Hepatocyte (in vitro differentiated cells): ENCODE measurements around the gene SYNGR3. TPM values are rescaled to one million over a fixed set of nuclear protein-coding genes. Genes with fewer than 3 reads are reported as not detected.
A peak's percentile ranks its signal among the peaks of the same experiment; 100 is the strongest.

Experiments
- DNase-seq: peaks from one replicate; pipeline ENCODE4 v3.0.0-alpha.2; 2016; ENCODE audit warnings: low spot score
- H2AFZ ChIP-seq: fragments of 200-600 bp; sonication (generic); 2 replicates; pipeline ENCODE4 v1.6.0; 2016; ENCODE audit warnings: antibody characterized with exemption, mild to moderate bottlenecking
- H3K27ac ChIP-seq: fragments of 200-600 bp; sonication (generic); 2 replicates; pipeline ENCODE4 v1.5.1; 2016; ENCODE audit warnings: mild to moderate bottlenecking
- H3K27me3 ChIP-seq: fragments of 200-600 bp; sonication (generic); 2 replicates; pipeline ENCODE4 v1.6.1; 2016
- H3K36me3 ChIP-seq: fragments of 200-600 bp; sonication (generic); replicated peaks from 2 replicates; pipeline ENCODE4 v1.5.1; 2016; ENCODE audit warnings: low read depth; ENCODE audit not compliant: insufficient read depth
- H3K4me1 ChIP-seq: fragments of 200-600 bp; sonication (generic); 2 replicates; pipeline ENCODE4 v1.5.1; 2016; ENCODE audit warnings: mild to moderate bottlenecking, moderate library complexity; ENCODE audit not compliant: insufficient read depth
- H3K4me2 ChIP-seq: fragments of 200-600 bp; sonication (generic); 2 replicates; pipeline ENCODE4 v1.6.0; 2016
- H3K4me3 ChIP-seq: fragments of 200-600 bp; sonication (generic); 2 replicates; pipeline ENCODE4 v1.5.1; 2016; ENCODE audit warnings: mild to moderate bottlenecking
- H3K79me2 ChIP-seq: fragments of 200-600 bp; sonication (generic); 2 replicates; pipeline ENCODE4 v1.6.0; 2017; ENCODE audit warnings: mild to moderate bottlenecking
- H3K9me2 ChIP-seq: fragments of 200-600 bp; sonication (generic); replicated peaks from 2 replicates; pipeline ENCODE4 v1.6.0; 2017; ENCODE audit warnings: mild to moderate bottlenecking; ENCODE audit not compliant: insufficient read depth
- H3K9me3 ChIP-seq: fragments of 200-600 bp; sonication (generic); 2 replicates; pipeline ENCODE4 v1.5.1; 2016; ENCODE audit warnings: low read depth, mild to moderate bottlenecking
- H4K20me1 ChIP-seq: fragments of 200-600 bp; sonication (generic); 2 replicates; pipeline ENCODE4 v1.6.0; 2016; ENCODE audit warnings: mild to moderate bottlenecking; ENCODE audit not compliant: insufficient read depth, poor library complexity, severe bottlenecking
- CTCF ChIP-seq: fragments of 200-600 bp; sonication (generic); IDR thresholded peaks from 2 replicates; pipeline ENCODE4 v1.5.1; 2016; ENCODE audit warnings: antibody characterized with exemption, mild to moderate bottlenecking; ENCODE audit not compliant: poor library complexity
- EZH2 ChIP-seq: fragments of 200-600 bp; sonication (generic); IDR thresholded peaks from 2 replicates; pipeline ENCODE4 v1.6.1; 2016; ENCODE audit warnings: antibody characterized with exemption, mild to moderate bottlenecking, borderline replicate concordance
- EZH2phosphoT487 ChIP-seq: fragments of 200-600 bp; sonication (generic); IDR thresholded peaks from one replicate; pipeline ENCODE4 v1.6.1; 2018; ENCODE audit warnings: antibody characterized with exemption, mild to moderate bottlenecking, low read depth, moderate library complexity; ENCODE audit not compliant: unreplicated experiment, severe bottlenecking
- WGBS: methylation state at CpG from one replicate; pipeline ENCODE4 v1.1.6; 2016; ENCODE audit warnings: low lambda C conversion rate; ENCODE audit errors: missing lambda C conversion rate; 5-methylcytosine and 5-hydroxymethylcytosine counted together
- polyA plus RNA-seq: library from polyadenylated mRNA; unstranded; fragments of >200 nt; fragmentation: Nextera tagmentation; extraction: Ambion mirVana; gene quantifications from 2 replicates; pipeline ENCODE4 v1.2.1, GENCODE V29; 2016
- total RNA-seq: library from RNA; depleted of rRNA; stranded (reverse); fragments of >200 nt; gene quantifications from 2 replicates; pipeline ENCODE4 v1.2.3, GENCODE V29; 2014

Gene SYNGR3
- total and polyA plus RNA-seq, 2 experiments from 2014 or later, result 2.2 to 2.5 TPM

DNA sequence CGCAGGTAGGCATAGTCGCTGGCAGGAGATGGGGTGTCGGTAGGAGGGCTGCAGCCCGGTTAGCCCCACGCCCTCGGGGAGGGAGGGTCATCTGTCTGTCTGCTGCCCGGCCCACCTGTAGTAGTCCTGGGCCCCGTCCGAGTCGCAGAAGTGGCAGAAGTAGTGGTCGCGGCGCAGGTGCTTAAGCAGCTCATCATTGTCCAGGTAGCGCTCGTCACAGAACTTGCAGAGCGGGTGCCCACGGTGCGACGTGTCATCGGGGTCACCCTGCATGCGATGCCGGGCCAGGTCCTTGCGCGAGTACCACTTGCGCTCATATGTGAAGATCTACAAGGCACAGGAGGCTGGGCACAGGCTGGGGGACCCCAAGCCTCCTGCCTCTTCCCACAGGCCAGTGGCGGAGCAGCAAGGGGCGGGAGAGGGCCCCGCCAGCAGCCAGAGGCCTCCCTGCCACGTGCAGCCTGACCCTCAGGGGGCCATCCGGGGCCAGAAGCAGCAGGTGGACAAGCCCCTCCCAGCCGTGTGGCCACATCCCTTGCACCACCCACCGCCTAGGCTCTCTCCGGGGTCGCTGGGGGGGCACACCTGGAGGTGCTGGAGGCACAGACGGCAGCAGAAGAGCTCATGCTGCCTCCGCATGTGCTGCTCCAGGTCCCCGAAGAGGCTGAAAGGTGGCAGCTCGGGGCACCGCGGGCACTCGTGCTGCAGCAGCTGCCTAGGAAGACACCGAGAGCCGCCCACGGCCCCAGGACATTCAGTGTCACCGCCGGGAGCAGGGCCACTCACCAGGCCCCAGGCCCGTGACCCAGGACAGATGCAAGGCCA lies 12.8 kb downstream of the SYNGR3 start:
- 93% methylated on average over 47 of the region's 47 CpGs for WGBS
- H3K36me3 ChIP-seq, result no peaks in the 10 kb centered on the region

GRCh38 chr16:2003231-2003826 lies 13.6 kb downstream of the SYNGR3 start:
- Histone ChIP-seq H3K9me2 (no peaks in the 10 kb centered on the region), H3K4me2 (no peak overlapping the region), H3K79me2 (peaks cover 50% of the 10 kb centered on the region), H2AFZ (no peak overlapping the region), H3K4me3 (no peak overlapping the region), H4K20me1 (peaks cover 52% of the 10 kb centered on the region), H3K27ac (no peak overlapping the region), H3K36me3 (no peaks in the 10 kb centered on the region), H3K27me3 (no peaks in the 10 kb centered on the region), H3K9me3 (no peaks in the 10 kb centered on the region), H3K4me1 (peaks cover 17% of the 10 kb centered on the region)
- 93% methylated on average over 8 of the region's 8 CpGs for WGBS
- TF ChIP-seq EZH2phosphoT487, result no peak
- no peak for TF ChIP-seq EZH2
- TF ChIP-seq CTCF, result no peak
- DNase-seq, result no peak

More for the DNA sequence above, 12.8 kb downstream of the SYNGR3 start:
- Histone ChIP-seq H3K9me2 (no peaks in the 10 kb centered on the region), H3K27ac (no peak overlapping the region), H3K9me3 (no peaks in the 10 kb centered on the region), H3K4me3 (no peak overlapping the region), H3K79me2 (peaks cover 43% of the 10 kb centered on the region), H3K4me1 (peaks cover 14% of the 10 kb centered on the region), H3K4me2 (no peak overlapping the region), H2AFZ (no peak overlapping the region), H4K20me1 (peaks cover 45% of the 10 kb centered on the region), H3K27me3 (no peaks in the 10 kb centered on the region)
- DNase-seq, result no peak
- TF ChIP-seq CTCF (no peak), EZH2 (no peak), EZH2phosphoT487 (no peak)

- H3K4me2 ChIP-seq, result peak overlapping the region; percentile 72
- TF ChIP-seq CTCF (peak; percentile 91), EZH2 (no peak)
- peak overlapping the region; percentile 11 for H3K27ac ChIP-seq
- H4K20me1 ChIP-seq, result peaks cover 59% of the 10 kb centered on the region
- no peaks in the 10 kb centered on the region for H3K9me2 ChIP-seq
- H3K4me1 ChIP-seq, result peaks cover 22% of the 10 kb centered on the region
- no peaks in the 10 kb centered on the region for H3K36me3 ChIP-seq
- peak; percentile 96 for DNase-seq
- no peaks in the 10 kb centered on the region for H3K9me3 ChIP-seq
- H3K4me3 ChIP-seq, result no peak overlapping the region
- WGBS, result 35% methylated on average over 34 of the region's 36 CpGs
- peaks cover 57% of the 10 kb centered on the region for H3K79me2 ChIP-seq
- H3K27me3 ChIP-seq, result no peaks in the 10 kb centered on the region
- no peak overlapping the region for H2AFZ ChIP-seq
Observed at GRCh38 chr16:2003827-2004641, 14.3 kb downstream of the SYNGR3 start.
